Stimulated activated CD8-positive, alpha-beta memory T cell treated with anti-CD3 and anti-CD28 coated beads, Interleukin-15, amount 100 ng/mL, for 1 hour (primary cell): ENCODE measurements around the gene GLRX.
"Not testable (repeated sequence)": the region's sequence is repeated elsewhere in the genome, so short reads cannot be mapped to it uniquely, and the experiment has no call there.

Experiments
- DNase-seq: peaks from one replicate; pipeline ENCODE4 v3.0.0-alpha.2; 2020; ENCODE audit warnings: low read depth

The GLRX gene

DNA sequence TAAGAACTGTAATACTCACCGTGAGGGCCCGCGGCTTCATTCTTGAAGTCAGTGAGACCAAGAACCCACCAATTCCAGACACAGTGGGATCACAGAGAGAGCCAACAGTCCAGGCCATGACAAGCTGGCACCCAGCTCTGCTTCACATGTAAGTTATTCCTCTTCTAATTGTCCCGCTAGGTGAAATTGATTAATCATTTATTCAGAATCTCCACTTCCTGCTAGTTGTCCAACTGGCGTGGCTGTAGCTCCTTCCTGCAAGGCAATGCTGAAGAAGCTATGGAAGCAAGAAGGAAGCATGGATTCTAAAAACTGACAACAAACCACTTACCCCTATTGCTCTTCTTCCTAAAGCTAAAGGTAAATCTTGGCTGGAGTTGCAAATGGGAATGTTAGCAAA lies 30.0 kb upstream of the GLRX start:
- no peak for DNase-seq

DNA sequence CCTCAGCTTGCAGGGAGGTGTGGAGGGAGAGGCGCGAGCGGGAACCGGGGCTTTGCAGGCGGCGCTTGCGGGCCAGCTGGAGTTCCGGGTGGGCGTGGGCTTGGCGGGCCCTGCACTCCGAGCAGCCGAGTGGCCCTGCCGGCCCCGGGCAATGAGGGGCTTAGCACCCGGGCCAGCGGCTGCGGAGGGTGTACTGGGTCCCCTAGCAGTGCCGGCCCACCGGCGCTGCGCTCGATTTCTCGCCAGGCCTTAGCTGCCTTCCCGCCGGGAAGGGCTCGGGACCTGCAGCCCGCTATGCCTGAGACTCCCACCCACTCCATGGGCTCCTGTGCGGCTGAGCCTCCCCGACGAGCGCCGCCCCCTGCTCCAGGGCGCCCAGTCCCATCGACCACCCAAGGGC lies 28.6 kb upstream of the GLRX start:
- not testable (repeated sequence) for DNase-seq

DNA sequence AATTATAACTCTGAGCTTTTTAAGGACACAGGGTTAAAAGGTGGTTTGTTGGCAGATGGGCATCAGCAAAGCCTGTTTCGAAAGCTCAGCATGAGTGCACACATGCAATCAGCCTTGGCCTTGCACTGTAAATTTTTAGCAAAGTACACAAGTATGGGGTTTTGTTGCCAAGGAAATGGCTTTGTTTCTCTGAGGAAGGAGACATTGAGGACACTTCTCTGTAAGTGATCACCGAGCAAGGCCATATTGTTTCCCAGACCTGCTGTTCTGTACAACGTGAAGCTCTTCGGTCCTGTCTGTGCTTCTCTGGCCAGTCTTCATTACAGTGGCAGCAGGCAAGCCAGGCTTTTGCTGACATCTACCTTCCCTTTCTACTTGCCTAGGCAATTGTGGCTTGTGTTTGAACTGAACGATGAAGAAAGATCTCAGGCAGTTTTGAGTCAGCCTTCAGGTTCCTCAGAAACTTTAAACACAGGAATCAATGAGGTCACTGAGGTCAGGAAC lies 27.9 kb upstream of the GLRX start:
- DNase-seq, result no peak

DNA sequence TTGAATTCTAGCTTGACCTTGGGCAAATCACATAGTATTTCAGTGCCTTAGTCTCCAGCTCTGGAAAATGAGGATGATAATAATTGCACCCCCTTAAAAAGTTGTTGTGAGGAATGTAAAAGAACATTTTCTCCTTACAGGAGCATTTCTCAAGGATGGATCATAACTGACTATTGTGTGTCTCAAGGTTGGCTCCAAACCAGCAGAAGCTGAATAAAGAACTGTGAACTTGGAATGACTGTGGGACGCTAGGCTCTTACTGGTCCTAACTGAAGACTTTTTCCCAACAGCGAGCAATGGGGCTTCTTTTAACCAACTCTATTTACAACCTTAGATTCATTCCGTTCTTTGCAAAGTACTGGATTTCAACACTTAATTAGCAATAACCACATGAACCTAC lies 26.2 kb upstream of the GLRX start:
- DNase-seq, result no peak

DNA sequence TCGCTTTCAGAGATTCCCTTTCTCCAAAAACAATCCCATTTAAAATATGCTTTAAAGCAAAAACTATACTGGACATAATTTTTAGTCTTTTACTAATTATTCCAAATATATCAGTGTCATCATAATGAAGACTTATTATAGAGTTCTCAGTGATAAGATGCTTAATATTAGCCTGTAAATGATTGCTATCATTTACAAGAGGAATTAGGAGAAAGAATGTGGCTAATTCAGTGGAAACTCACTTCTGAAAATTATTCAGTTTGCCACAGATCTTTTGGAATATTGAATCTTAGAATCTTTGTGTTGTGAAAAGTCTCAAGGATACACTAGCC lies 24.7 kb upstream of the GLRX start:
- no peak for DNase-seq

DNA sequence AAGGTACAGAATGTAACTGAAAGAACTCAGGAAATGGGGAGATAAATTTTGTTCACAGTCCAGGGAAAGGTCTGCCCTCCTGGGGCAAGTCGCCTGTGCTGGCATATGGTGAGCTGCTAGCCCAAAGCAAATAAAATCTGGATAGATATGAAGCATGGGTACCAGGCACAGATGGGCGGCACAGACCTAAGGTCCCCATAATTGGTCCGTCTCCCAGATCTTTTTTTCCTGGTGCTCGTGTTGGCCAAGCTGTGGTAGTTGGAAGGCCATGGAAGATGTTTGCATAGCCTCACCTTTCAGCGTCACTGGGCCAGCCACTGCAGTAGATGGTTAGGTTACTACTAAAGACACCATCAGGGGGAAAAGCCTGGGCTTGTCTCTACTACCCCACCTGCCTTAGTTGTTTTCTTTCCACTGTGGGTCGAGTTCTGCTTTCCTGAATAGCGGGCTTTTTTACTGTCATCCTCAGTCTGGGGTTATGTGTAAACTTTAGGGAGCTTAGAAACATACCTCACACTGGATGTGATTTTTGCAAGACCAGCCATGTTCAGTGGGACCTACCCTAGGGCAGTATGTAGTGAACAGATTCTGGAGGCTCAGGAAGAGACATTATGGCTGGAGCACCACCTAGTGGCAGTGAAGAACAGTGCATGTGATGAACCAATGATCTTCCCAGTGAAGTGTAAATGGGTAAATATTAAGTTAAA lies 24.2 kb upstream of the GLRX start:
- DNase-seq, result peak; percentile 51

DNA sequence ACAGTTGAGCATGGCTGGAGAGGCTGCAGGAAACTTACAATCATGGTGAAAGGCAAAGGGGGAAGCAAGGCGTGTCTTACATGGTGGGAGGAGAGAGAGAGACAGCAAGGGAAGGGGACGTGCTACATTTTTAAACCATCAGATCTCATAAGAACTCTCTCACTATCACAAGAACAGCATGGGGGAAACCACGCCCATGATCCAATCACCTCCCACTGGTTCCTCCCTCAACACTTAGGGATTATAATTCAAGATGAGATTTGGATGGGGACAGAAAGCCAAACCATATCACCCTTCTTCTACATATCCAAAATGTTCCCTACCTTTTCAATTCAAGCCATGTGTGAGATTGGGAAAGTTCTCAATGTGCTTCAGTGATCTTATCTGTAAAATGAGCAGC lies 22.9 kb upstream of the GLRX start:
- no peak for DNase-seq

DNA sequence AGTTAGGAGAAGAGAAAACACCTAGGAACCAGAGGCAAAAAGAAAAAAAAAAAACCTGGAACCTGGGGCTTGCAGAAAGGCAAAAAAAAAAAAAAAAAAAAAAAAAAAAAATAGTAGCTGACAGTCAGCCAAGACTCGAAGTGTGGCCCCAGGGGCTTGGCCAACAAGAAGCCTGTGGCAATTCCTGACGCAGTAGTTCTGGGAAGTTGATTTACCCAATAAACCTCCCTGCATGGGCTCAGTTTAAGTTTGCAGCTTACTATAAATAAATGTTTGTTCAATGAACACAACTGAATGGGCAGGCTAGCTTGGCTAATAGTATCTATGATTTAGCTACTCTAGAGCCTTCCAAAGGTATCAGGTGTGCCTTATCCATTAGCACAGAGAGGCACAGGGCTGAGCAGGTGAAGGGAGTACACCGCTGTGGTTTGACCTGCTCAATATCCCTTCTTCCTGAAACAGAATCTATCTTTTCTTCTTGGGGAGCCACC lies 21.3 kb upstream of the GLRX start:
- no peak for DNase-seq

DNA sequence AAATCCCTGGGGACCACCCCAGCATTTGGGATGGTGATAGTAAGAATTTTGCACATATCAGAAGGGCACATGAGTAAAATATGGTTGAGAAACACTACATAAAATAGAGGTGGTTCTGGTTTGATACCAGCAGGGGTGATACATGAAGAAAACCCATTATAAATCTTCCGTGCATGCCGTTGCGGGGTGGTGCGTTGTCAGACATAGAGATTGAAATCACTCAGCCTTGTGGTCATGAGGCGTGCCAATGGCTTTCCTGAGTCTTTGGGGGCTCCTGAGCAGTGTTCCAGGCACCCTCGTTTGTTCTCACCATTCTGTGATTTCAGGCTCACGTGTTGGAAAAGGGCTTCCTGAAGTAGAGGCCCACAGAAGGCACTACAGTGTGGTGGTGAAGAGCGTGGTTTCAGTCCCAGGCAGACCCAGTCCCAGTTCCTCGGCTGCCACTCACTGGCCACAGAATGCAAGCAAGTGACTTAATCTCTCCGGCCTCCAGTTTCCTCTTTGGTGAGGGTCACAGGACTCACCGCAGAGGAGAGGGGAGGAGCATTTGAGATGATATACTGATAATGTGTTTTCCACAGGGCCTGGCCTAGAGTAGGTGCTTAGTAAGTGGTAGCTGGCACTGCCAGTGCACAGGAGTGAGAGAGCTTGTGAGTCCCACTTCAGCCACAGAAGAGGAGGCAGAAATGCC lies 20.5 kb upstream of the GLRX start:
- peak; percentile 25 for DNase-seq

DNA sequence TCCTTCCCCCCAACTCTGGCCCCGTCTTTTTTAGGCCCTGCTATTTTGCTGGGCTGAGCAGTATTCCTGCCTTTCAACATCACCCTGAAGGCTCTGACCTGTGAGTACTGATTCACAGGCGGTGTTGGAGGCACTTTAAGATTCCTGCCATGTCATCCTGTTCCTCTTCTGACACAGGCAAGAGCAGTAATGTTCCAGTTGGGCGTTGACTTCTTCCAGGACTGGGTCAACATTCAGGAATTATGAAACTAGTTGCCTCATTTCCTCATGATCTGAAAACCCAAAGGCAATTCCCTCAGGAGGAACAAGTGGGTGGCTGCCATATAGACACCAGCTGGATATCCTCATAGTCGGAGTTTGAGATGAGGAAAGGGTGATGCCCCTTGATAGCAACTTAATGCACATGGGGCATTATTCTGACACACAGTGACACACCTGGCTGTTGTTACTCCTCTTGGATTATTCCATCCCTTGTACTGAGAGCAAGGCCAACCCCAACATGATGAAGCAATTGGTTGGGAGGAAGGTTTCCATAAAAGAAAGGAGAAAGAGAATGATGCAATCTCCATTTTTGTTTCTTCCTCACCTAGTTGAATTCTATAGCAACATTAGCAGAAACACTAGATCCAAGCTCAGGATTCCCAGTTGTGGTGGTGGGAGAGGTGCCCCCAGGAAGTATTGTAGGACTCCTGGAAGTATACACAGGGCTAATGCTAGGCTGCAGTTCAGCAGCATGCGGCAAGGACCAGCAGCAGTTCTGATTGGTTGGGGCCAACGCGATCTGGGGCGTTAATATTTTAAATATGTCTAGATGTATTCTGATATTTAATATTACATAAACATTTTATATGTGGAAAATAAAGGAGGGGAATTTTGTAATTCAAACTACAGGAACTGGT lies 19.6 kb upstream of the GLRX start:
- DNase-seq, result no peak

DNA sequence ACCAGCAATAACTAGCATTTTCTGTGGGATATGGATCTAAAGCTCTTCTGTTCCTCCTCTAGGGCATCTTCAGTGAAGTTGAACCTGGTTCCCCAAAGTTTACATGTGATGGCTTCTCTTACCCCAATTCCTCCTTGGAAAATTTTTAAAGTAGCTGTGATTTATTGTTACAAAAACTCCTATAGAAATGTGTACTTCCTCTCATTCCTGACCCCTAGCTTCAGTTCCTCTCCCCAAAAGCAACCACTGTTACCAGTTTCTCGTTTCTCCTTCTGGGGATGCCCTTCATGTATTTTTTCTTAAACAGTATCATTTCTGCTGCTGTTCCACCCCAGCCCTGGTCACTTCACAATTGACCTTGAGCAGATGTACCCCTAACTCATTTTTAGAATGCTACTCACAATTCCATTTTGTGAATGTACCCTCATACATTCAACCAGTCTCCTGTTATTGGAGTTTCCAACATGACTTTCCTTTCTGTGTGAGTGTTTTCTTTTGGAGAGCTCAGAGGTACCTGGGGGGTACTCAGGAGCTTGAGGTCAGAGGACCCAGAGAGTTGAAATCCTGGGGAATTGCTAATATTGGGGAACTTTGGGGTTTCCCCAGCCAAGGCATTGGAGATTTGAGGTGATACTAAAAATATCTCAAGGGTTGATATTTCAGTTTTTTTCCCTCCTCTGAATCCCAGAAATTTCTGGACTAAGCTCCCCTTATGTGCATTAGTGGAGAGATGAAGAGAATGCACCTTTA lies 18.6 kb upstream of the GLRX start:
- DNase-seq, result no peak

DNA sequence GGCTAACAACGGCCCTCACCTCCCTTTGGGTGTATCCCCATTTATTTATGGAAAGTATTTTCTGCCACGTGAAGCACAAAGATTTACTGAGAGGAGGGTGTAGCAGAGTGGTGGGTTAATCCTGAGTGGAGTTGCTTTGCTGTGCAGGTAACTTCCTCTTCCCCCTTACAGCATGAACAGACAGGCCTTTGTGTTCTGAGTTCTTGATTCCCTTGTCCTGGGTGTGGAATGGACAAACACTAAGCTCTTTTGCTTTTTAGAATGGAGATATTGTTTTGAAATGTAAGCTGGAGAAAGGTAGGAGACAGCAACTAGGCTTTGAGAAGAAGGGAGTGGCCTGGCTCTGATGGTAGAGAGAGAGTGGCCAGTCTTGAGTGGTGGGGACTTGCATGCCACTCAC lies 17.1 kb upstream of the GLRX start:
- no peak for DNase-seq

DNA sequence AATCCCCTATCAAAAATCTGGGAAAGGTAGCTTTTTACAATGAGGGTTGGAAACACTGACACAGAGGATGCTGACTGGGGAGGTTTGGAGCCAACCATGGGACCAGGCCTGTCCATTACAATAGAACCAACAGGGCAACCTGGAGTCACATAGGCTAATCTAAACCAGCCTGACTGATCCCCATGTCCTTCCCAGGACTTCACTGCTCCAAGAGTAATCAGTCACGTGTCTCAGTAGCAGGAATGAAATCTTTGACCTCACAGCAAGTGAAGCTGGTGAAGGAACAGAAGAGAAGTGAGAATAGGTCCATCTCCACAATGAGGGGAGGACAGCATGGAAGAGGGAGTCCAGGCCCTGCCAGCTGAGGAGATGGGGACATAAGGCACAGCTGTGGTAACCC lies 16.0 kb upstream of the GLRX start:
- DNase-seq, result no peak

DNA sequence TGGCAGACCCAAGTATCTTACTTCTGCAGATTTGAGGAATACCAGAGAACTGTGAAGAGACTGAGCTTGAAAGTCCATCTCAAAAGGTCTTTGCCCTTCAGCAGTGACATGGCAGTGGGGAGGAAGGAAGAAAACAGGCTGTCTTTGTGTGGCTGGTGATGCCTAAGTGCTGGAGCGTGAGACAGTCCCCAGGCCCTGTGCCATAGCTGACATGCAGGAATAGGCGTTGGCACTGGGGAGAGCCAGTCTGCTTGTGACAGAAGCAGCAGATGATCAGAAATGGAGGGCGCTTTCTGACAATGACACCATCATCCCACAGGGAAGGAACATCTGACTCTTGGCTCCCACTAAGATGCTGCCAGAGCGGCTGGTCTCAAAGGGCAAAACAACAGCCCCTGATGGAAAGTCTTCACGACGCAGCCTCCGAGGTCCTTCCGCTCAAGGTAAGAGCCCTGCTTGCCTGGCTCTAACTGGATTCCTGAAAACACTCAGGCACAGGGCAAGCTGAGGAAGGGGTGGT lies 15.5 kb upstream of the GLRX start:
- DNase-seq, result no peak

DNA sequence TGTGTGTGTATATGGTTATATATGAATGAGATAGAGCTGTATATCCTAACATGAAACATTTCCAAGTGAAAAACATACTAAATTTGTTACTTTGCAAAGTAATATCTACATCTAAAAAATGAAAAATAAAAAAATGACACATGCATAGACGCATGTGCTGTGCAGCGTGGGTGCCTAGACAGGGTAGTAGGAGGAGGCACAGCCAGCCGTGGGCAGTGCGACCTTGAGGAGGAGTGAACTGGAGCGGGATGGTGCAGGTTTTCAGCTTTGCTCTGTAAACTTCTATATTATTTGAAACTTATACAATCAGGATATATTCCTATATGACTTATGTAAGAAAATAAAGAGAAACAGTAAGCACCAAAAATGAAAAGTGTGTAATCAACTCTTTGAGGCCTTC lies 15.0 kb upstream of the GLRX start:
- DNase-seq, result no peak

DNA sequence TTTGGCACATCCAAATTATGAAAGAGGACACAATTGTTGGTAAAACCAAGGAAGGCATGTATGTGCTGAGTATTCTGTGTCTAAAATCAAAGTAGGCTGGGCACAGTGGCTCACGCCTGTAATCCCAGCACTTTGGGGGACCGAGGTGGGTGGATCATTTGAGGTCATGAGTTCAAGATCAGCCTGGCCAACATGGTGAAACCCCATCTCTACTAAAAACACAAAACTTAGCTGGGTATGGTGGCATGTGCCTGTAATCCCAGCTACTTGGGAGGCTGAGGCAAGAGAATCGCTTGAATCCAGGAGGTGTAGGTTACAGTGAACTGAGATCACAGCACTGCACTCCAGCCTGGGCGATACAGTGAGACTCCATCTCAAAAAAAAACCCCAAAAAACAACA lies 14.4 kb upstream of the GLRX start:
- not testable (repeated sequence) for DNase-seq

DNA sequence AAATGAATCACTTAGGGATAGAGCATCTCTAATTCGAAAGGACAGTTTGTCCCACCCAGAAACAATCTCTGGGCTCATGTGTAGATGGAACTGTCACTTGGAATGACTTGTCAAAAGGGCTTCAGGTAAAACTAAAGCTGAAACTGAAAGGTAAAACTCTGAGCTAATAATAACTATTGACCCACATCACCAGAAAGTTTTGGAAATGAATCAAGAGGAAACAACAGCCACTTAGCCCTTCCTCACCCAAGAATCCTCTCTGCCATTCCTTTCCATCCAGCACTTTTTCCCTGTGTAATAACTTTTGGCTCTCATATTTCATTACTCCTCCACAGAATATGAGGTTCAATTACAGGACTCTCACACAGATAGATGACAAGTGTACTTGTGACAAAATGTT lies 14.0 kb upstream of the GLRX start:
- no peak for DNase-seq

DNA sequence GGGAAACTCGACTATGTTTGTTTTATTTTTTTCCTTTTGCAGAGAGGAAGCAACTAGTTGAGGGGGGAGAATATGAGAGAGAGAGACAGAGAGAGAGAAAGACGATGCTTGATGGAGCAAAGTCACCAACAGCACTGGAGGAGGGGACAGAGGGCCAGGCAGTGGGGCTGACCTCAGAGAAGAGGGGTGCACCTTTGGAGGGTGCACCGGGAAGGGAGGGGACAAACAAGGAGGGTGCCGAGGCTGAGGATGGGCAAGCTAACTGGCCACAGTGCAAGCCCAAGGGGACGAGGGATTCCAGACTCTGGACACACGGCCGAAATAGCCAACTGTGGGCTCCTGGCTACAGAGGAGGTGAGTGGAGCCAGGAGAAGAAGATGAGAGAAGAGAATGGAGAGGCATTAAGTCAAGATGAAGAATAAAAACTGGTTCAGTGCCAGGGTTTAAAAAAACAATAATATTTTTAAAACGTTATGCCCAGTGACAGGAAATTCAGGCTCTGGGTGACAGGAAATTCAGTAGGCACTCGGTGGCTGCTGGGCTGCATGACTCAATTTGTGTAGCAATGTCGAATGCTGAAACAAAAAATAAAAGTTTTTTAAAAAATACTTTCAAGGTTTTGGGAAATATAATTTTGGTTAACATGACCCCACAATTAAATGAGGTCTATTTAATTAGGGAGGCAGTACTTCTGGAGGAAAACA lies 13.3 kb upstream of the GLRX start:
- no peak for DNase-seq

DNA sequence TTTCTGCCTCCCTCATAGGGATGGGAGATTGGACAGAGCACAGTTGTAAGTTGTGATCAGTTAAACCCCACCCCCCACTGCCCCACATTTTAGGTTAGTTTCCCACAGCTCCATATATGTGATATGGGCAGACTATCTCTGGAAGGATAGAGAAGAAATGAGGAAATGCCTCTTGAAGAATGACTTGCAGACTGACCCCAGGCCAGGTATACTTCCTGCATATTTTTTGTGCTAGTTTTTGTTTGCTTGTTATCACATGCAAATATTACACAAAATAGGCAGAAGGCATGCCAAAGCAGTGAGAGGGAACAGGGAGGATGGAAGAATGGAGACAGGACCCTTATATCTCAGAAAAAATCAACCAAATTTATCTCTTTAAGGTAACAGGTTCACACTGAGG lies 10.1 kb upstream of the GLRX start:
- DNase-seq, result no peak

DNA sequence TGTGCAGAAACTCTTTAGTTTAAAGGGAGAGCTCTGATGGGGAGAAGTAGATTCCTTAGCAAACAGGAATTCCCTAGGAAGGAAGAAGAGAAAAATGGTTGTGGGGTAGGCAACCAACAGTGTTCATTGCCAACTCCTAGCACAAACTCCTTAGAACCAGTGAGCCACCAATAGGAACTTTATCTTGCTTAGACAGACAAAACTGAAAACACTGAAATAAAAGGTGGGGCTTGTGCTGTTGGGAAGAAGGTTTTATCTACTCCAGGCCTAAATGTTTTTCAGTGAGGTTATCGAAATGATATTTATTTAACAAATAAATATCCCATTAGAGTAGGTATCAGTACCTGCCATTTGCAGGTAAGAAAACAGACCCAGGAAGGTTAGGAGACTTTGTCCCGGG lies 7.7 kb upstream of the GLRX start:
- no peak for DNase-seq

DNA sequence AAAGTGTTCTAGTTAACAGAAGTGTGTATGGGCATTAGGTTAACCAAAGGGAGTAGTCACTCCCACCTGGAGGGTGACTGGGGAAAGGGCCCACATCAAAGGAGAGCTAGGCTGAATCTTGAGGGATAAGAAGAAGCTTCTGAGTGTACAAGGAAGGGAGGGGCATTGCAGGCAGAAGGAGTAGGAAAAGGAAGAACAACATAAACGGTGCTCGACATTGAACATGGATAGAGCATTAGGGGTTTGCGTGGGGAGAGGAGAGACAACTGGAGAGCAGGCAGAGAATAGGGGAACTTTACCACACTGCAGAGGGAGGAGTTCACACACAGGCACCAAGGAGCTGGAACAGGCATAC lies 5.3 kb upstream of the GLRX start:
- DNase-seq, result no peak
